HepG2 (cell line): ENCODE measurements around the gene KIAA1614. TPM values are rescaled to one million over a fixed set of nuclear protein-coding genes. Genes with fewer than 3 reads are reported as not detected.
A peak's percentile ranks its signal among the peaks of the same experiment; 100 is the strongest.

ENCODE experiments used
- FOSL1 ChIP-seq: sonication (generic); formaldehyde crosslinking; IDR thresholded peaks from 2 replicates; pipeline ENCODE4 v1.9.0; 2021; ENCODE audit warnings: missing genetic modification reagents, borderline replicate concordance
- FOXA1 ChIP-seq, 2 experiments: fragments of 450-650 bp in 1 of 2; sonication (generic) in 1 of 2; formaldehyde crosslinking in 1 of 2; IDR thresholded peaks; 2 replicates each; pipeline versions ENCODE4 v1.4.0 to v1.6.1; 2016 to 2020; ENCODE audit warnings: missing genetic modification reagents in 1 of 2
- GABPB1 ChIP-seq: IDR thresholded peaks from 2 replicates; pipeline ENCODE4 v1.6.1; 2016; ENCODE audit warnings: mild to moderate bottlenecking, missing genetic modification reagents, moderate library complexity, missing compliant biosample characterization
- HNF1B ChIP-seq: sonication (generic); formaldehyde crosslinking; IDR thresholded peaks from 2 replicates; pipeline ENCODE4 v1.5.1; 2020; ENCODE audit warnings: mild to moderate bottlenecking, moderate library complexity, missing genetic modification reagents
- MIXL1 ChIP-seq: IDR thresholded peaks from 2 replicates; pipeline ENCODE4 v1.6.1; 2016
- MTA1 ChIP-seq: sonication (generic); formaldehyde crosslinking; IDR thresholded peaks from 2 replicates; pipeline ENCODE4 v1.4.0; 2020; ENCODE audit warnings: missing genetic modification reagents, mild to moderate bottlenecking, borderline replicate concordance
- MYC ChIP-seq: sonication (generic); formaldehyde crosslinking; IDR thresholded peaks from 2 replicates; pipeline ENCODE4 v1.9.0; 2021; ENCODE audit warnings: missing genetic modification reagents, borderline replicate concordance
- POGZ ChIP-seq: sonication (generic); formaldehyde crosslinking; IDR thresholded peaks from 2 replicates; pipeline ENCODE4 v1.4.0; 2020; ENCODE audit warnings: mild to moderate bottlenecking, missing genetic modification reagents
- SKIL ChIP-seq: sonication (generic); formaldehyde crosslinking; IDR thresholded peaks from 2 replicates; pipeline ENCODE4 v1.8.0; 2022; ENCODE audit warnings: missing genetic modification reagents, mild to moderate bottlenecking, moderate library complexity, borderline replicate concordance
- SOX5 ChIP-seq: IDR thresholded peaks from 2 replicates; pipeline ENCODE4 v1.6.1; 2016; ENCODE audit warnings: borderline replicate concordance
- TFE3 ChIP-seq: IDR thresholded peaks from 2 replicates; pipeline ENCODE4 v1.6.1; 2016
- ZFX ChIP-seq: sonication (generic); formaldehyde crosslinking; IDR thresholded peaks from 2 replicates; pipeline ENCODE4 v1.4.0; 2020; ENCODE audit warnings: mild to moderate bottlenecking, low read depth, missing genetic modification reagents, moderate library complexity
- ZNF281 ChIP-seq: sonication (generic); formaldehyde crosslinking; IDR thresholded peaks from 2 replicates; pipeline ENCODE4 v1.4.0; 2020; ENCODE audit warnings: missing genetic modification reagents, borderline replicate concordance
- ZNF329 ChIP-seq: sonication (generic); formaldehyde crosslinking; IDR thresholded peaks from 2 replicates; pipeline ENCODE4 v1.9.0; 2021; ENCODE audit warnings: low read depth, mild to moderate bottlenecking, missing genetic modification reagents
- ZNF34 ChIP-seq: sonication (generic); formaldehyde crosslinking; IDR thresholded peaks from 2 replicates; pipeline ENCODE4 v1.4.0; 2020; ENCODE audit warnings: mild to moderate bottlenecking, missing genetic modification reagents, borderline replicate concordance
- ZNF670 ChIP-seq: sonication (generic); formaldehyde crosslinking; IDR thresholded peaks from 2 replicates; pipeline ENCODE4 v1.8.0; 2022; ENCODE audit warnings: mild to moderate bottlenecking, missing genetic modification reagents, borderline replicate concordance
- polyA plus RNA-seq, 8 experiments: library from polyadenylated mRNA; depleted of rRNA in 3 of 8; stranded (reverse) in 7 of 8; unstranded in 1 of 8; fragments of >200 nt; fragmentation: Illumina TruSeq in 4 of 8; extraction: Trizol in 4 of 8; gene quantifications; 2 replicates each; pipeline versions ENCODE4 v1.2.1 to v1.2.3, GENCODE V29; 2011 to 2016; ENCODE audit warnings: low read depth in 4 of 8, missing spikeins in 1 of 8, mixed read lengths in 1 of 8; ENCODE audit not compliant: insufficient read depth in 1 of 8
- total RNA-seq, 5 experiments: library from RNA; depleted of rRNA; stranded (reverse); fragments of >200 nt; fragmentation: Illumina TruSeq; extraction: Trizol; gene quantifications; 2 replicates each; pipeline ENCODE4 v1.2.3, GENCODE V29; 2016; ENCODE audit warnings: low read depth in 1 of 5
- TF ChIP-seq, protein P1 (sequence below): sonication (generic); formaldehyde crosslinking; IDR thresholded peaks from 2 replicates; pipeline ENCODE4 v1.8.0; 2022; ENCODE audit warnings: mild to moderate bottlenecking, missing genetic modification reagents; ENCODE audit not compliant: insufficient replicate concordance

The KIAA1614 gene
- total and polyA plus RNA-seq, 2 of the 13 experiments (the other 11 are each of a cell fraction or from before 2014, with no cell fraction given) = 0.15 to 0.77 TPM

GRCh38 chr1:180925471-180926051 is 12.9 kb downstream of the KIAA1614 start (continued):
- TF ChIP-seq FOSL1 (CRISPR knock-in tag) (no peak), ZFX (CRISPR knock-in tag) (peak; percentile 31; the same call in 1 of the 2 replicates), MYC (CRISPR knock-in tag) (peak; percentile 65; the same call in 1 of the 2 replicates), ZNF34 (no peak), TFE3 (CRISPR knock-in tag) (peak; percentile 66; the same call in 1 of the 2 replicates), MIXL1 (CRISPR knock-in tag) (0 out of 2 replicates have a peak, but pooled peaks have one; percentile 55), POGZ (CRISPR knock-in tag) (peak; percentile 50), GABPB1 (CRISPR knock-in tag) (0 out of 2 replicates have a peak, but pooled peaks have one; percentile 27), SOX5 (CRISPR knock-in tag) (peak; percentile 66), FOXA1 (IDR thresholded peaks at IDR 0.05) (no peak), FOXA1 (CRISPR knock-in tag; IDR thresholded peaks at IDR 0.05) (no peak), ZNF281 (CRISPR knock-in tag) (peak; percentile 99), MTA1 (peak; percentile 97), HNF1B (CRISPR knock-in tag) (0 out of 2 replicates have a peak, but pooled peaks have one; percentile 20), ZNF329 (0 out of 2 replicates have a peak, but pooled peaks have one; percentile 35), ZNF670 (CRISPR knock-in tag) (0 out of 2 replicates have a peak, but pooled peaks have one; percentile 8), SKIL (CRISPR knock-in tag) (peak; percentile 89)
- TF ChIP-seq, protein P1, sequence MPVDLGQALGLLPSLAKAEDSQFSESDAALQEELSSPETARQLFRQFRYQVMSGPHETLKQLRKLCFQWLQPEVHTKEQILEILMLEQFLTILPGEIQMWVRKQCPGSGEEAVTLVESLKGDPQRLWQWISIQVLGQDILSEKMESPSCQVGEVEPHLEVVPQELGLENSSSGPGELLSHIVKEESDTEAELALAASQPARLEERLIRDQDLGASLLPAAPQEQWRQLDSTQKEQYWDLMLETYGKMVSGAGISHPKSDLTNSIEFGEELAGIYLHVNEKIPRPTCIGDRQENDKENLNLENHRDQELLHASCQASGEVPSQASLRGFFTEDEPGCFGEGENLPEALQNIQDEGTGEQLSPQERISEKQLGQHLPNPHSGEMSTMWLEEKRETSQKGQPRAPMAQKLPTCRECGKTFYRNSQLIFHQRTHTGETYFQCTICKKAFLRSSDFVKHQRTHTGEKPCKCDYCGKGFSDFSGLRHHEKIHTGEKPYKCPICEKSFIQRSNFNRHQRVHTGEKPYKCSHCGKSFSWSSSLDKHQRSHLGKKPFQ (CRISPR knock-in tag) = peak; percentile 56
